B cell (primary cell): ENCODE measurements around the gene CCDC43.
"Not testable (repeated sequence)": the region's sequence is repeated elsewhere in the genome, so short reads cannot be mapped to it uniquely, and the experiment has no call there.

ENCODE experiments used
- CTCF ChIP-seq: fragments of 200-600 bp; IDR thresholded peaks from one replicate; pipeline ENCODE4 v1.8.0; 2022; ENCODE audit warnings: antibody characterized with exemption, mild to moderate bottlenecking
- EZH2 ChIP-seq: IDR thresholded peaks from 2 replicates; pipeline ENCODE4 v1.6.1; 2012; ENCODE audit warnings: borderline replicate concordance, low read depth, mild to moderate bottlenecking, moderate library complexity, low read length; ENCODE audit not compliant: insufficient read depth, poor library complexity, severe bottlenecking

- not testable (repeated sequence) for TF ChIP-seq CTCF, EZH2
Observed at GRCh38 chr17:44700288-44700687, 10.7 kb upstream of the CCDC43 start.
